Measurements from ENCODE around the gene WWOX. TPM values are rescaled to one million over a fixed set of nuclear protein-coding genes. Genes with fewer than 3 reads are reported as not detected.

Gene WWOX
- total RNA-seq, 3 donors from 2014 or later (not counting 1 experiment from before 2014, with no cell fraction given) = 21.0 to 29.8 (median 27.0) TPM

GRCh38 chr16:78648517-78648916 lies 549.1 kb downstream of the WWOX start:
- H3K4me1 ChIP-seq (ENCODE audit: control insufficient read depth, insufficient read depth, low read length) = no peaks in the 10 kb centered on the region
- Mint-ChIP-seq H3K36me3 (no peaks in the 10 kb centered on the region), H3K9me3 (no peaks in the 10 kb centered on the region), H3K4me3 (no peak overlapping the region), H3K27ac (no peak overlapping the region), H3K4me1 (no peaks in the 10 kb centered on the region), H3K27me3 (ENCODE audit: low read depth in 2 of 2) (no peaks in the 10 kb centered on the region)
- no peaks in the 10 kb centered on the region for H3K9me3 ChIP-seq (ENCODE audit: control insufficient read depth, insufficient read depth, low read length)
- TF ChIP-seq CTCF (IDR thresholded peaks at IDR 0.05) = no peak
- H3K4me3 ChIP-seq (ENCODE audit: low read length) = no peak overlapping the region
- no peak overlapping the region for H3K27ac ChIP-seq (ENCODE audit: low read length)
- DNase-seq (no peak), ATAC-seq (no peak)
- intact Hi-C loops (cut with micrococcal nuclease) = no loop called here
- no peaks in the 10 kb centered on the region for H3K36me3 ChIP-seq (ENCODE audit: control insufficient read depth, insufficient read depth, low read length)
- no peaks in the 10 kb centered on the region for H3K27me3 ChIP-seq (ENCODE audit: control insufficient read depth, insufficient read depth, low read length)
- WGBS (ENCODE audit: insufficient coverage) = 82% methylated on average over 3 of the region's 3 CpGs

GRCh38 chr16:78650339-78651074 lies 551.1 kb downstream of the WWOX start:
- 92% methylated on average over 8 of the region's 8 CpGs for WGBS (ENCODE audit: insufficient coverage)
- intact Hi-C loops (cut with micrococcal nuclease) = no loop called here
- H3K4me3 ChIP-seq (ENCODE audit: low read length) = no peak overlapping the region
- H3K27ac ChIP-seq (ENCODE audit: low read length) = no peak overlapping the region
- H3K4me1 Mint-ChIP-seq = no peaks in the 10 kb centered on the region
- TF ChIP-seq CTCF (IDR thresholded peaks at IDR 0.05) = no peak
- no peaks in the 10 kb centered on the region for H3K9me3 ChIP-seq (ENCODE audit: control insufficient read depth, insufficient read depth, low read length)
- DNase-seq (no peak), ATAC-seq (no peak)
- no peak overlapping the region for H3K4me3 Mint-ChIP-seq
- H3K36me3 ChIP-seq (ENCODE audit: control insufficient read depth, insufficient read depth, low read length) = no peaks in the 10 kb centered on the region
- H3K9me3 Mint-ChIP-seq = no peaks in the 10 kb centered on the region
- H3K4me1 ChIP-seq (ENCODE audit: control insufficient read depth, insufficient read depth, low read length) = no peaks in the 10 kb centered on the region
- H3K27me3 Mint-ChIP-seq (ENCODE audit: low read depth in 2 of 2) = no peaks in the 10 kb centered on the region
- H3K36me3 Mint-ChIP-seq = no peaks in the 10 kb centered on the region
- no peaks in the 10 kb centered on the region for H3K27me3 ChIP-seq (ENCODE audit: control insufficient read depth, insufficient read depth, low read length)
- no peak overlapping the region for H3K27ac Mint-ChIP-seq

- intact Hi-C loops (cut with micrococcal nuclease) = no loop called here
- TF ChIP-seq CTCF (IDR thresholded peaks at IDR 0.05) = no peak
- Mint-ChIP-seq H3K4me3 (no peak overlapping the region), H3K27ac (no peak overlapping the region), H3K36me3 (no peaks in the 10 kb centered on the region), H3K27me3 (ENCODE audit: low read depth in 2 of 2) (peaks cover 5 to 7% of the 10 kb centered on the region in 2 donors), H3K4me1 (peaks cover 0 to 4% of the 10 kb centered on the region in 2 donors), H3K9me3 (no peaks in the 10 kb centered on the region)
- Histone ChIP-seq H3K36me3 (ENCODE audit: control insufficient read depth, insufficient read depth, low read length) (no peaks in the 10 kb centered on the region), H3K4me1 (ENCODE audit: control insufficient read depth, insufficient read depth, low read length) (no peaks in the 10 kb centered on the region), H3K27ac (ENCODE audit: low read length) (no peak overlapping the region), H3K9me3 (ENCODE audit: control insufficient read depth, insufficient read depth, low read length) (no peaks in the 10 kb centered on the region), H3K27me3 (ENCODE audit: control insufficient read depth, insufficient read depth, low read length) (no peaks in the 10 kb centered on the region), H3K4me3 (ENCODE audit: low read length) (no peak overlapping the region)
- 90% methylated on average over 8 of the region's 8 CpGs for WGBS (ENCODE audit: insufficient coverage)
- DNase-seq = no peak
- ATAC-seq = no peak
These were observed 555.5 kb downstream of the WWOX start for GRCh38 chr16:78654929-78655328.

All from natural killer cell (primary cell).